Astrocyte of the hippocampus (primary cell): ENCODE results near the gene HNF4A.
"Not testable (repeated sequence)": the region's sequence is repeated elsewhere in the genome, so short reads cannot be mapped to it uniquely, and the experiment has no call there.

ENCODE experiments used
- DNase-seq: peaks from one replicate; pipeline ENCODE4 v3.0.0; 2011; ENCODE audit warnings: low read depth, low spot score

Gene HNF4A

DNA sequence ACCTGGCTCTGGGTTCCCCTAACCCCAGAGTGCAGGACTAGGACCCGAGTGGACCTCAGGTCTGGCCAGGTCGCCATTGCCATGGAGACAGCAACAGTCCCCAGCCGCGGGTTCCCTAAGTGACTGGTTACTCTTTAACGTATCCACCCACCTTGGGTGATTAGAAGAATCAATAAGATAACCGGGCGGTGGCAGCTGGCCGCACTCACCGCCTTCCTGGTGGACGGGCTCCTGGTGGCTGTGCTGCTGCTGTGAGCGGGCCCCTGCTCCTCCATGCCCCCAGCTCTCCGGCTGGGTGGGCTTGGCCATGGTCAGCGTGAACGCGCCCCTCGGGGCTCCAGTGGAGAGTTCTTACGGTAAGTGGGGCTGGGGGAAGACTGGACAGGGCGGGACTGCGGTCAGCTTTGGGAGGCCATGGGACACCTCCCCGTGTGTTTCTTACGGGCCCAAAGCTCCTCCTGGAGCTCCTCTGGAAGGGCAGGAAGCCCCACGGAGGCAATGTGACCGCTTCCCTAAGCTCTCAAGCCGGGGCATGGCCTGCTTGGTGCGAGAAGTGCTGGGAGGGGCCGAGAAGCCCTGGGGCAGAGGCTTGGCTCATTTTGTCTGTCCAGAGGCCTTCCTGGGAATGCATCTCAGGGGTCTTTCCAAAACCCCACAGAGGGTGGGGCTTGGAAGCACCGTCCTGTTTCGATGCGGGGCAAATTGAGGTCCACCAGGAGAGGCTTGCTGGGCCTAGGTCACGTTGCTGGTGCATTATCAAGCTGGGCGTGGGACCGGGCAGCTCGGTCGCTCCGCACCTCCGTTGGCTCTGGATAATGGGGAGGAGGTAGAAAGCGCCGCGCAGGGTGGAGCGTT, at the start of gene HNF4A:
Gene HNF4A, plus strand, starts transcription at position 202 of the 855 bp plus-strand sequence. Its CDS starts 106 bp downstream, at position 308.
- DNase-seq: no peak

DNA sequence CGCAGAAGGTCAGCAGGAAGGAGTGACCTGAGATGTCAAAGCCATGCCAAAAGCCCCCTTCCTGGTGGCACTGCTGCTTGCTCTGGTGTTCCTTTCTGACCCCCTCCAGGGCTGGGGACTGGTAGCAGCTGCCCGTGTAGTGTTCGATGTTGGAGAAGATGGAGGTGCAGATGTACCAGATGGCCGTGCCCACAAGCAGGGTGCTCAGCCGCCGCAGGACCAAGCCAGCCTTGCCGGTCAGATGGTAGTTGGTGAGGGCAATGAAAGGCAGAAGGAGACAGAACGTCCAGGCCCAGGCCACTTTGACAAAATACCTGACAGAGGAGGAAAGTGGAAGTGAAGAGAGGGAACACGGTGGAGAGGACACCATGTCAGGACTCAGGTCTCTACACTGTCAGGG, 48.6 kb upstream of the HNF4A start:
- no peak for DNase-seq

DNA sequence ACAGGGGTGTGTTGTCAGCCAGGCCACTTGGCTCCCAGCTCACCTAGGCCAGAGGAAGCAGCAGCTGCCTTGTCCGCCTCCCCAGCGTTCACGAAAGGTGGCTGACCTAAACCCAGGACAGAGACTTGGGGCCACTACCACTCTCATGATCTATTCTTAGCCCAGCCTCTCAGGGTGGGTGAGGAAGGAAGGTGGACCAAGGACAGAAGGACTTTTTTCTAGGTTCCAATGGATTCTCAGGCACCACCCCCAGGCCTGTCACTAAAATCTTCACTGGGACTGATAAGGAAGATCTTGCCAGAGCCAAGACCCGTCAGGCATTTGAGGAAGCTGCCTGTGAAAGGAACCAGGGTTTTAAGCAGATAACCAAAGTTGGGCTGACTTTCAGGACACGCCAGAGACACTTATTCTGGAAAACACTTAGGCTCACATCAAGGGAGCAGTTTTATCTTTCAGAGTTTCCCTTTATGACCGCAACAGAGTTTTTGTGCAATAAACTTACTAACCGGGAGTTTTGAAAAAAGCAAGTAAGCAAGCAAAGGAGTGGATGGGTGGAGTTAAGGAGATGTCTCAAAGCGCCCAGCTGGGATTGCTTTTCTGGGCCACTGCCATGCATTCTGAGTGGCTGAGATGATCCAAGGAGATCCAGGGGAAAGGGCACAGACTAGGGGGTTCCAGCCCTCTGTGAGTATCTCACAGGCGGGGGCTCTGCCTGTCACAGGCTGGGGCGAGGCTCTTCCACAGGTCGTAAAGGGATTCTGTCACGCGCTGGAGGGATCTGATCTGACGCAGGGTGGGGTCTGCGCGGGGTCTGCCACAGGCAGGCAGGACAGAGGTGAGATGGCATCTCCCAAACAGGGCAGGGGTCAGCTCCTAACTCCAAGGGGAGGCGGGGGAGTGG, 45.5 kb upstream of the HNF4A start:
- DNase-seq: peak; percentile 15

DNA sequence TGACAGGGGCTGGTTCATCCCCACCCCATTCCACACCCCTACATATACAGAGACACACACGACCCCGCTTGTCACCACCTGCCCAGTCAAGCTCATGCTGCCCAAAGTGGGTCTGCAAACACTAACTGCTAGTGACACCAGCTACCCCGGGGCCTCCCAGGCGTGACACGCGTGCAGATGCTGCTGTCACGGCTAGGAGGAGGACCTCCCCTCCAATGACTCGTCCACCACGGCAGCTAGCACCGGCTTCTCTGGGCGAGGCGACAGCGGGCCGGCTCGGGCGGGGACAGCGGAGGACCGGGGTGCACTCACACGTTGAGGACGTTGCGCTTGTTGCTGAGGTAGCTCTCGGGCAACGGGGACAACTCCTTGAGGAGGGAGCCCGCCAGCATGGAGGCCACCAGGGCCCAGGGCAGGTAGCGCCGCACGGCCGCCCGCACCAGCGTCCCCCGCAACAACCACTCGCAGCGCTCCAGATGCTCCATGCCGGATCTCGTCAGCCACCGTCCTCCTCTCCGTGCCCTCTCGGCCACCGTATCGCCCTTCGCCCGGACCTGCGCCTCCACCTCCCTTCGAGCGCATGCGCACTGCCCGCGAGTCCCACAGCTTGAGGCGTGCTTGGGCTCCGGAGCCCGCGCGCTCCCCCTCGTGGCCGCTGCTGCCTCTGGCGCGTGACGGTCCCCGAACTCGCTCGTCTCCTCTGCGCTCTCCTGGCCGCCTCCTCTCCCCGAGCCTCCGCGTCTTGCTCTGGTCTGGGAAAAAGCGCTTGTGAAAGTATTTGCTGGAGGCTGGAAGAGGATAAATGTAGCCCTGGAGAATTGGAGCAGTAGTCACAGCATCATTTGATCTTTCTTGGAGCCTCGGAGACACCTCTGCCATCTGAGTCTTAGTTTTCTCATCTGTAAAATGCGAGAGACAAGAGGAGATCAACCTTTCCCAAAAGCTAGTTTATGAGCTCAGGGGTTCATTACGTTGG, 44.5 kb upstream of the HNF4A start, which contains the start of gene FITM2:
Gene FITM2, minus strand, starts transcription at position 539 of the 976 bp plus-strand sequence. Its CDS starts 54 bp downstream, at position 485.
- DNase-seq: peak; percentile 98

DNA sequence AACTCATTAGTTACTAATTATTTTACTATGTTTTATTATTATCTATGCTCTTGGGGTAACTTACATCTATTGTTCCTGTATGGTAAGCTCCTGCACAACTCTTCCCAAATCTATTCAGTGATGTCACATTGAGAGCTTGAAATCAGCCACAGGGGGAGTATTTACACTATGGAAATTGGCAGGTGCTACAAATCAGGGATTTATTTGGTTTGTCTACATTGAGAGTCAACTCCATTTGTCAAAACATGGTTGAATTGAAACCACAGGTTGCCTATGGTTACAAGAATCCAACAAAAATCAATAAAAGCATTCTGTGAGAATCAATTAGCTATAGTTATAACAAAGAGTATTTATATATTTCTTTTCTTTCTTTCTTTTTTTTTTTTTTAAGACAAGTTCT, 40.6 kb upstream of the HNF4A start:
- DNase-seq: no peak

DNA sequence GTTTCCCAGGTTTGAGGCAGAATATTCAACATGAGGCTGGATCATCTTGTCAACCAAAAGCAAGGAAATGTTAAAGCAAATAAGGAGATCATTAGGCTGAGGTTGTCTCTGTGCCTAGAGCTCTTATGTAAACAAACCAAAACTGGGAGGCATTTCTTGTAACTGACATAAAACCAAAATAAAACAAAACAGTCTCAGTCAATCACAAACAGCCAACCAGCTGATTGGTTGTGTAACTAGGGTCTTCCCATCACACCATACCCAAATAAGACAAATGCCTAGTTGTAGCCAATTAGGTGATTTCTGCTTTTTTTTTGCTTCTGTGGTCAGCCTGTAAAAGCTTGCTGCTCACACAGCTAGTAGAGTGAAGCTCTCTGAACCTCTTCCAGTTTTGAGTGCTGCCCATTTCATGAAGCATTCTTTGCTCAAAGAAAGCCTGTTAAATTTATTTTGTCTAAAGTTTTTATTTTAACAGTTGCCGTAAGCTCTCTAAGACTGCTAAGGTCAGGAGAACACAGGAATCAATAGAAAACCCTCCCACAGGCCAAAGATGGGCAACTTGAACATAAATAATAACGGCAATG, 35.6 kb upstream of the HNF4A start:
- DNase-seq: no peak

DNA sequence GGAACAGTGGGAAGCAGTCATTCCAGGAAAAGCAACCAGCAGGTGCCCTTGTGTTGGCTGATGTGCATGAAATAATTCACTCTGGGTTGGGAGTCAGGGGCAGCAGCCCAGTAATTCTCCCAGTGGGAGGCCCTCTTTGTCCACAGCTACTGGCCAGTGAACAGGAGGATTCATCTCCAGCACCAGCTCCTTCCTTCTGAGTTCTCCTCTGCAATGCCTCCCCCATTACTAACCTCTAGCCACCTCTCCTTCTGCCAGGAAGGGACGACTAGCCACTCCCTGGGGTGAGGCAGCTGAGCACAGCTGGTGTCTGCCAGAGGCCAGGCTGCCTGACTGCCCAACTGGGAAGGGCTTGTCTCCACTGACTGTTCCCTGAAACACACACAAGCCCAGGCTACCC, 31.2 kb upstream of the HNF4A start:
- DNase-seq: no peak

DNA sequence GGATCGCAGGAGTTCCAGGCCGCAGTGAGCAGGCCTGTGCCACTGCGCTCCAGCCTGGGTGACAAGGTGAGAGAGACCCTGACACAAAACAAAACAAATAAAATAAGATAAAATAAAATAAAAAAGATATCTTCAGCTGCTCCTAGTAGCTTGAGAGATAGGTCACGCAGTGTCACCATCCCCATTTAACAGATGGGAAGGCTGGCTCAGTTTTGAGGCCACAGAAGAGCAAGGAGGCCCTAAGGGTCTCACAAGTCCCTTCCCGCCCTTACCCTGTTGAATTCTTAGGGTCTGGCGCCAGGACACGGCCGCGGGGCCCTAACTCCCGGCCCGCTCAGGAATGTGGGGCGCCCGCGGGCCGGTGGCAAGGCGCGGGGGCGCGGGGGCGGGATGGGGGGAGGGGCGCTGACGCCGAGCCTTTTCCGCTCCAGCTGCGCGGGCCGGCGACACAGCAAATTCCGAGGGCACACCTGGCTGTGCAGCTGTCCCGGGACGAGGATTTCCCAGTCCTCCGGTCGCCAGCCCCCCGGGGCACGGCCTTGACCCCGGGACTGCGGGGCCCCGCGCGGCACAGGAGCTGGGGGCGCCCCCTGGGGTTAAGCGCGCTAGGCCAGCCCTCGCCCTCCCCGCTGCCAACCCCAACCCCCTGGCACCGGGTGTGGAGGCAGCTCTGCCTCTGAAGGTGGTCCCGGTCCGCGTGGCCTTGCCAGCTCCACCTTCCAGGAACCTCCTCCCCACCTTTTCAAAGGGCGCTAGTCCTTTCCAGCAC, 28.9 kb upstream of the HNF4A start:
- DNase-seq: no peak

DNA sequence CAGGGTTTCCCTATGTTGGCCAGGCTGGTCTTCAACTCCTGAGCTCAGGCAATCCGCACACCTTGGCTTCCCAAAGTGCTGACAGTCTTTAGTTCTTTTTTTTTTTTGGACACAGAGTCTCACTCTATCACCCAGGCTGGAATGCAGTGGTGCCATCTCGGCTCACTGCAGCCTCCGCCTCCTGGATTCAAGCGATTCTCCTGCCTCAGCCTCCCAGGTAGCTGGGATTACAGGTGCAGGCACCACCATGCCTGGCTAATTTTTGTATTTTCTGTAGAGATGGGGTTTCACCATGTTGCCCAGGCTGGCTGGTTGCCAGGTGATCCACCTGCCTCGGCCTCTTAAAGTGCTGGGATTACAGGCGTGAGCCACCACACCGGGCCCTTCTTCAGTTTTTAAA, 27.8 kb upstream of the HNF4A start:
- not testable (repeated sequence) for DNase-seq

DNA sequence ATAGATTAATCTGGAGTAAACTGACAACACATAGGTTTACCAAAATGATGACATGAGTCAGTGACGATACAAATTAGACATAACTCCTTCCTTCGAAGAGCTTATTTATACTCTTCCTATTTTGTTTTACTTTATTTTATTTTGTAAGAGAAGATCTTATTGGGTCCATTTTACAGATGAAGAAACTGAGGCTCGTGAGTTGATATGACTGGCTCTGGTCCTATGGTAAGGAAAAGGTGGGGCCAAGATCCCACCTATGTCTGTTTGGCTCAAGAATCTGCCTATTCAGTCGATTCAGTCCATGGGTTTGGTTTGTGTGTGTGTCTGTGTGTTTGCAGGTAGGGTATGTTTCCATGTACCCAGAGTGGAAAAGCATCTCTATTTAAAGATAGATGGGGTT, 27.1 kb upstream of the HNF4A start:
- DNase-seq: no peak

DNA sequence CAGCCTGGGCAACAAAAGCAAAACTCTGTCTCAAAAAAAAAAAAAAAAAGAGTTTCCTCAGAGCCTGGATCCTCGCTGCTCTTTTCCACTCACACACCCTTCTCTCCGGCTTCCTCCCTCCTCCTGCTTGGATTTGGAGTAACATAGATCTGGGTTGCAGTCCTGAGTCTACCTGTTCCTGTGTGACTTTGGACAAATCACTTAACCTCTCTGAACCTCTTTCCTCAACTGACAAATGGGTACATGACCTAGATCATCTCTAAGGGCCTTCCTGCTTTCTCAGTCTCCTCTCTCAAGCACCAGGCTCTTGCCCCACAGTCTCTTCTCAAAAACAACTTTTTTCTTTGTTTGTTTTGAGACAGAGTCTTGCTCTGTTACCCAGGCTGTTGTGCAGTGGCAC, 24.3 kb upstream of the HNF4A start:
- DNase-seq: no peak

DNA sequence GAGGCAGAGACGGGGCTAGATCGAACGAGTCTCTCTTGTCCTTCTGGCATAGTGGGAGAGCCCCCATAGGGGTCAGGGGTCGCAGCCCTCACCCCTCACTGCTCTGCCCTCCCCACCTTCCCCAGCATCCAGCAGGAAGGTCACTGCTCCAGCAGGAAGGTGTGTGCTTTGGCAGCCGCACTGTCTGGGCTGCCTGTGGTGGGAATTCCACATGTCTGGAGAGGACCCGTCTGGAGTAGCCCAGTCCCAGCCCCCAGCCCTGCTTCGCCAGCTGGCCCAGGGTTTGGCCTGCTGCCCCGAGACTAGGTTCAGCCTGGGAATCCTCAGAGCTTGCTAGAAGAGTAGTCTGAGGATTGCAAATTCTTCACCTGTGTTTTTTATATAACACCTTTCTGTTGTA, 21.2 kb upstream of the HNF4A start:
- DNase-seq: peak; percentile 49

DNA sequence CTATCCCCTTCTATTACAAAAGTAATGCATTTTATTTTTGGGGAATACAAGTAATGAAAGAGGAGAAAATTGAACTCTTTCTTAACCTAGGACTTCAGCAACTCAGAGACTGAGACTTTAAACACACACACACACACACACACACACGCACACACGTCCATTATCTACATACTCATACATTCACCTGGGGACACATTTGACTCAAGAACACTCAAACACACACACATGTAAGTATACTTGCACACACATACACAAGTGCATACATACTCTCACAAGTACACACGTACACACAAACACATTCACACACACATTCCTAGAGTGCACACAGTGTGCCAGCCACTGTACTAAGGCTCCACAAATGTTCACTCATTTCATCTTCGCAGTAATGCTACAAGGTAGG, 20.8 kb upstream of the HNF4A start:
- no peak for DNase-seq

DNA sequence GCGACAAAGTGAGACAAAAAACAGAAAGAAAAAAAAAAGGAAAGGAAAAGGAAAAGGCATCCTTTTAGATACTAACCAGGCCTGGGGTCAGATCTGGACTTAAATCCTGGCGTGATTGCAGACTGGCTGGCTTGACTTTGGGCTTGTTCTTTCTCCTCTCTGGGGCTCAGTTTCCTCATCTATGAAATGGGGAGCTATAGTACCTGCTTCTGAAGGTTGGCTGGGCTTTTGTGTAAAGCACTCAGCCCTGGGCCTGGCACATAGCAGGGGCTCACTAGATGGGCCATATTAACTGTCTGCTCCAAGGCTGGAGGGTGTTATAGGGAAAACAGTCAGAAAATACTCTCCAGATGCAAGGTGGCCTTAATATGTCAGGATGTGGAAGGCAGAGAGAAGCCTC, 19.8 kb upstream of the HNF4A start:
- no peak for DNase-seq

DNA sequence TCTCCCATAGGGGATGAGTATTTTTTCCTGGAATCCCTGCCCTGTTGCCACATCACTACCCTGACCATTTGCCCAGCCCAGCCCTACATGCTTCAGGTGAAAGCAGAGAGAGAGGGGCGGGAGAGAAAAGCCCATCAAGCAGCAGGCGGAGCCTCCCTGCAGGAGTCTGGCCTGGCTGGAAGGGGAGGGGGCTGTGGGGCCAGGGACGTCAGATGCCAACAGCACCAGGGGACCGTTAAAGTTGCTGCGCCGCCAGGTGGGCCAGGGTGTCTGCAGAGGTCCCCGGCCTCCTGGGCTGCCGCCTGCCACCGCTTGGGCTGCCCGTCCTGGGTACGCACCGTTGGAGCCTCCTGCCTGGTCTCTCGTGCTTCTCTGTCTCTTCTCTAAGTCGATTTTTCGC, 19.4 kb upstream of the HNF4A start:
- no peak for DNase-seq

DNA sequence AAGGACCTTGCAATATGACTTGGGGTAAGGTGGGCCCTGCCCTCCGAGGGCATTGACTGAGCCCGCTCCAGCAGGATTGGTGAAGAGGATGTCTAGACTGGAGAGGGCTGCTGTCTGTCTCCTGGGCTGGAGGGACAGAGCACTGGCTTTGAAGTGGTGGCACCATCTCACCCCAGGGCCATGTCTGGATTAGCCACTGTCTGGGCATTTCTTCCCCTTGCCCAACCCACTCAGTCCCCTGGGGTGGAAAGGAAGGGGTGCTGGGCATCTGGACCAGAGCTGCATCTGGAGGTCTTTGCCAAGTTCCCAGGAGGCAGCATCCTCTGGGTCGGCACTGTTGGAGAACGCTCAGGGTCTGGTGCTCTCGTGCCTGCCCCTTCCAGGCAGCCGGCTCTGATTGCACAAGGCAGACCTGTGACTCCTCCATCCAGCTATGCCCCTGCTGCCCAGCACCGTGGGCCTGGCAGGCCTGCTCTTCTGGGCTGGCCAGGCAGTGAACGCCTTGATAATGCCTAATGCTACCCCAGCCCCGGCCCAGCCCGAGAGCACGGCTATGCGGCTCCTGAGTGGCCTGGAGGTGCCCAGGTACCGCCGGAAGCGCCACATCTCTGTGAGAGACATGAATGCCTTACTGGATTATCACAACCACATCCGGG, 18.6 kb upstream of the HNF4A start, which contains the start of gene R3HDML:
Gene R3HDML, plus strand, starts transcription at position 319 of the 656 bp plus-strand sequence. Its CDS starts 115 bp downstream, at position 434.
- no peak for DNase-seq

DNA sequence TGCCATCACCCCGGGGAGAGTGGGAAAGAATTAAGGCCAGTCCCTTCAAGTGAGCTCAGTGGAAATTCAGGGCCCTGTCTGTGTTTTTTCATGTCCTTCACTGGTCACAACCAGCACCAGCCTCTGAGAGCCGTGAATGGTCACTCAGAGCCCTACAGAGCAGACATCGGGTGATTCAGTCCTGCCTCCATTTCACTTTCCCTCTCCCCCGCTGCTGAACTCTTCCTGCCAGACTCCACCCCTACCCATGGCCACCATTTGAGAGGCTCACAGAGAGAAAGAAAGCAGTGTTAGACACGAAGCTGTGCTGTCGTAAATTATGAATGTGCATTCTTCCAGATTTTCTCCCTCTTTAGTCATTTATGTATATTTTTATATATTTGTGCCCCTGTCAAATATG, 13.3 kb upstream of the HNF4A start:
- no peak for DNase-seq

DNA sequence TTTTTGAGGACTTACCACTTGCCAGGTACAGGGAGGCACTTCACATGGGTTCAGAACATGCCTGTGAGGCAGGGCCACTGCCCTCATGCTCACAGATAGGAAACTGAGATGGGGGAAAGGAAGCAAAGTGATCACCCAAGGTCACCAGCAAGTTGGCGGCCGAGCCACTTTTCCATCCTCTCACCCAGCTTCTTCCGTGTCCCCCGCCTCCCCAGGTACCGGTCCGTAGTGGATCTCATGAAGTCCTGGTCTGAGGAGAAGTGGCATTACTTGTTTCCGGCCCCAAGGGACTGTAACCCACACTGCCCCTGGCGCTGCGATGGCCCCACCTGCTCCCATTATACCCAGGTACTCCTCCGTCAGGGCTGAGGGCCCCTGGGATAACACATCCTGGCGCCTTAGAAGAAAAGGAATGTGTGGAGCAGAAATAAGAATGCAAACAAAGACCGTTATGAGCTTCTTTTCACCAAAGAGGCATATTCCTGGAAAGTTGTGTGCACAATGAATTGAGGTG, 12.3 kb upstream of the HNF4A start:
- no peak for DNase-seq

DNA sequence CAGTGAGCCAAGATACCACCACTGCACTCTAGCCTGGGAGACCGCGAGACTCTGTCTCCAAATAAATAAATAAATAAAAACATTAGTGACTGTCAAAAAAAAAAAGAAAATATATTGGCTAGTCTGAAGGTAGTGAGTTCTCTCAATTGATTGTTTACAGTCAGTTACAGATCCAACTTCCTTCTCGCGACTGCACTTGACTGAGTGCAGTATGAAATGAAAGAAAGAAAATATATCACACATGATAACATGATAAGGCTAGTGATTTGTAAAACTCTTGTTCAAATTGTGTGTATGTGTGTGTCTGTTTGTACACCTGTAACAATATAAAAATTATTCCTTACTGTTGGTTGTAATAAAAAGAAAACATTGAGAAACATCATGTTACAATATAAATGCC, 10.8 kb upstream of the HNF4A start:
- DNase-seq: no peak
